Stimulated activated CD4-positive, alpha-beta T cell treated with anti-CD3 and anti-CD28 coated beads, TNF-alpha, amount 100 ng/mL, for 24 hours (primary cell): ENCODE measurements around the gene A1BG.

Source experiments
- DNase-seq, 3 experiments: peaks; one replicate each; pipeline ENCODE4 v3.0.0-alpha.2; 2020; ENCODE audit warnings: low read depth in 3 of 3

A1BG gene

DNA sequence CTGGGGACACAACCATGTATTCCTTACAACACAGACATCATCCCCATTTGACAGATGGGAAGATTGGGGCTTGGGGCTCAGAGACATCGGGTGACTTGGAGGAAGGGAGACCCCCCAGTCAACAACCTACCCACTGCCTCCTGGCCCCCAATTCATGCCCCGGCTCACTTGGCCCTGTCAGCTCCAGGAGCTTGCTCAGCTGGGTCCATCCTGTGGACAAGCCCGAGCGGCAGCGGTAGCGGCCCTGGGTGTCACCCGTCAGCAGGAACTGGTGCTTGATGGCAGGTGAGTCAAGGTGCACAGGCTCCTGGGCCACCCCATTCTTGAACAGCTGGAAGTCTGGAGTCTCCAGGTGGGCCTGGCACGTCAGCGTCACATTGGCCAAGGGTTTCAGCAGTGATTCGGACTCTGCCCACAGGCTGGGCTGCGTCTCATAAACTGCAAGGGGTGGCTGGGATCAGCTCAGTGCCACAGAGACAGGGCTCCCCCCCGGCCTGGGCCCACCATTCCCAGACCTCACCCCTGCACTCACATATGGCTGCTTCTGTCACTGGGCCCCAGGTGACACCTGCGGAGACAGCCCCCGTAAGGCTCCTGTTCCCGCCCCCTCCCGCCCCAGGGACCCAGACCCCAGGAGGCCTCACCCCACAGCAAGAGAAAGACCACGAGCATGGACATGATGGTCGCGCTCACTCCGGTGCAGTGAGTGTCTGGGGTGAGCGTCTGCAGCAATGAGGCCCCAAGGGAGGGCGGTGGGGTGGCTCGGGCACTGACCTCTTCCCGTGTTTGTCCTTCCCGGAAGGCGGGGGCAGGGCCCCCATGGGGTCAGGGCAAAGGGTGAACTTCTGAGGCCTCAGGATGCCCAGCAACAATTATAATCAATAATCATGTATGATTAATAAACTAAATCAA is at the start of gene A1BG:
Gene A1BG, minus strand, starts transcription at position 733 of the 912 bp plus-strand sequence. Its CDS starts 55 bp downstream, at position 678.
- no peak for DNase-seq

DNA sequence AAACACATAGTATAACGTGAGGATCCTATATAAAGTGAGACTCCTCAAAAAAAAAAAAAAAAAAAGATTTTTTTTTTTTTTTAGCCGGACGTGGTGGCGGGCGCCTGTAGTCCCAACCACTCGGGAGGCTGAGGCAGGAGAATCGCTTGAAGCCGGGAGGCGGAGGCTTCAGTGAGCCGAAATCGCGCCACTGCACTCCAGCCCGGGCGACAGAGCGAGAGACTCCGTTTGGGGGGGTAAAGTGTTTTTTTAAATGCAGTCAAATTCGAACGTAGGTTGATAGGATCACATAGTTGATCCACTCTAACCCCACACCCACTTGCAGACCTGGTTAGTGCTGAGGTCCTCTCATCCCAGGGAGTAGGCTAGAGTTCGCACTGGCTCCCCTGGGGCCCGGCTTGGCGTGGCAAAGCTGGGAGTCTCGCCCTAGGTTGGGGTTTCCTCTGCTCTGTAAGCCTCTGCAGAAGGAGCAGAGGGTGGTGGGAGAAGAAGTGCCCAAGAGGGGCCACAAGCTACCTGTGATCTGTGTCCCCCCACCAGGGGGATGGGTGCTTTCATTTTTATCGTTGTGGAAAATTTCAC is 48.6 kb upstream of the A1BG start:
- DNase-seq: no peak

DNA sequence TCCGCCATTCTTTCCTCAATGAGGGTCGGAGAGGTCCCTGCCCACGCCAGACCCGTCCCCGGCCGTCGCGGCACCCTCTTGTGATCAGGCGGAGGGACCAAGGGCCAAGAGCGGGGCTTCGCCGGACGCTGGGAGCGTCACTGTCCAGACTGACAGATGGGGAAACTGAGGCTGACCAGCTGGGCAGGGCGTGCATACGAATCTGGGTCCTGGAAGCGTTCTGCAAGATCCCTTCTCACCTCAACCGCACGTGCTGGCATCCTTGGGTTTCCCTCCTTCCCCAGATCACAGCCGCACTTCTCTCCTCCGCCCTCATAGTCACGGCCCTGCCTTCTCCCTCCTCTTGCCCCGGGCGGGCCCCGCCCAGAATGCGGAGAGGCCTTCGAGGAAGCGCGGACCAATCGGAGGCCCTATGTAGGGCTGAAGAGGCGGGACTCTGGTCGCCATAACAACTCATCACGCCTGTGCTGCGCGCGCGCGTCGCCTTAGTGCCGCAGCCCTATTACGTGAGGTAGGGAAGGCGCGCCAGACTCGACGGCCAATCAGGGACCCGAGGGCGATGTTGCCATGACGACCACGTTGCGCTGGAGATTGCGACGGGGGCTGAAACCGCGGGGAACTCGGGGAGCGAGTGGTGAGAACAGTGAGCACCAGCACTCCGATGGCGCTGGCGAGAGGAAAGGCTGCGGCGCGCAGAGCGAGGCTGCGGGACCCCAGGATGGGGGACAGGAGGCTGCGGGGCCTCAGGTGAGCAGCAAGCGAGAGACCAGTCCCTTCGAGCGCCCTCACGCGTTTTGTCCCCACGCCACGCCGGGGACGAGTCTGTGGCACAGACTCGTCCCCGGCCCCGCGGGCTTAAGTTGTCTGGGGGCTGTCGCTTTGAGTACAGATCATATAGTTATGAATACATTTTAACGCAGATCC is 47.9 kb upstream of the A1BG start:
- peak; percentile 98 to 99 (median 99) for DNase-seq

GRCh38 chr19:58400316-58400915 is 47.1 kb upstream of the A1BG start:
- no peak for DNase-seq

DNA sequence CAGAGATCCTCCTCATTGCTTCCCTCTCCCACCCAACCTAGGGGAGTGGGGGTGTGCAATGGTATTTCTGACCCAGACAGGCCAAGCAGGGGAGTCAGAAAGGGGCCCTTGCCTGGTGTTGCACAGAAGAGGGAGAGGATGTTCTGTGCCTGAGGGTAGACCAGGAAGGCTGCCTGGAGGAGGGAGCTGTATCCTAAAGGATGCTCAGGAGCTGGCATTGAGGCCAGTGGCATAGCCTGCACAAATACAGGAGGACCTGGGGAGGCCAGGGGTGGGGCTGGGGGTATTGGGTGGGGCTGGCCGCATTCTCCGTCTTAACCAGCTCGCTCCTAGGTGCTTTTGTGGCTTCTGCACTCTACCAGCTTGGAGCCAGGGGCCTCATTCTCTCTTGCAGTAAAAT is 46.6 kb upstream of the A1BG start:
- no peak for DNase-seq

DNA sequence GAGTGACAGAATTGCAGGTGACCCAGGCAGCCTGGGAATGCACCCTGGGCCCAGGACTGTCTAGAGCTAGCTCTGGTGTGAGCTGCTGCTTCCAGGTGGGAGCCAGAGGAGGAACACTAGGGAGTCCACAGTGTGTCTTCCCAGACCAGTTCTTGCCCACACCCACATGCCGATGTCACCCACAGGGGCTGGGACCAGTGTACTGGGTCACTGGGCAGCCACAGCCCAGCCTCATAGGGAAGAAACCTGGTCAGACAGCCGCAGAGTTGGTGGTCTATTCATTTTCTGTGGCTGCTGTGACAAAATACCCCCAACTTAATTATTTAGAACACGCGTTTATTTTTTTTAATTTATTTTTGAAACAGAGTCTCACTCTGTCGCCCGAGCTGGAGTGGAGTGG is 45.3 kb upstream of the A1BG start:
- DNase-seq: no peak

DNA sequence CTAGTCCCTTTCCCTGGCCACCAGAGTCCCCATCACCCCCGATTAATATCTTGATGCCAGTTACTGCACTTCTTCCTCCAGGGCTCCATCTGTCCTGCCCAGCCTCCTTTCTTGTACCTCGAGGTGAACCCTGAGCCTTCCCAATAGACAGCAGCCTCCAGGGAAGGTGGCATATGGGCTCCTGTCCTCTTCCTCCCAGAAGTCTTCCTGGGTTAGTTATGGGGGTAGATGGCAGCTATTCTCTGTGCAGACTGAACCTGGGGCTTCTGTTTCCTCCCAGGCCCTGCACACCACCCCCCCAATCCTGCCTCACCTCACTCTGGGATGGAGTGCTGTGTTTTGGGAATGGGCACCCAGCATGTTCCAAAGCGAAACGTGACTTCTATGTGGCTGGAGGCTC is 44.8 kb upstream of the A1BG start:
- no peak for DNase-seq

GRCh38 chr19:58397533-58398037 is 44.3 kb upstream of the A1BG start:
- no peak for DNase-seq

- DNase-seq: no peak
Measured at GRCh38 chr19:58396691-58397532, 43.6 kb upstream of the A1BG start.

DNA sequence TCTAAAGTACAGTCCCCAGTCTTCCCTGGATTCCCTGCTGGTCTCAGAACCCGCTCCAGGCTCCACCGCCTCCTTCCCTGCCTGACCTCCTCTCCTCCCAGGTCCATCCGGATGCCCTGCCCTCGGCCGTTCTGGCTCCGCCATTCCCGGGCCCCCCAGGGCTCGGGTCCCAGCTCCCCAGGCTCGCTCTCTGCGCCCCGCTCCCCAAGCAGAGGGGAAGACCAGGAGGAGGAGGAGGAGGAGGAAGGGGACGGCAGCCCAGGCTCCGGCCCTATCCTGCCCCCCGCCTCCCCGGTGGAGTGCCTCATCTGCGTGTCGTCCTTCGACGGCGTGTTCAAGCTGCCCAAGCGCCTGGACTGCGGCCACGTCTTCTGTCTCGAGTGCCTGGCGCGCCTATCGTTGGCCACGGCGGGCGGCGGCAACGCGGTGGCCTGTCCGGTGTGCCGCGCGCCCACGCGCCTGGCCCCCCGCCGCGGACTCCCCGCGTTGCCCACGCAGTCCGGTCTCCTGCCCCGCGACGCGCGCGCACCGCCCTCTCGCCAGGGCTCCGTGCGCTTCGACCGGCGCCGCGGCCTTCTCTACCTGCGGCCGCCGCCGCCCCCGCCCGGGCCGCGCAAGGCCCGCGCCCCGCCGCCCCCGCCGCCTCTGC is 42.8 kb upstream of the A1BG start:
- no peak for DNase-seq

DNA sequence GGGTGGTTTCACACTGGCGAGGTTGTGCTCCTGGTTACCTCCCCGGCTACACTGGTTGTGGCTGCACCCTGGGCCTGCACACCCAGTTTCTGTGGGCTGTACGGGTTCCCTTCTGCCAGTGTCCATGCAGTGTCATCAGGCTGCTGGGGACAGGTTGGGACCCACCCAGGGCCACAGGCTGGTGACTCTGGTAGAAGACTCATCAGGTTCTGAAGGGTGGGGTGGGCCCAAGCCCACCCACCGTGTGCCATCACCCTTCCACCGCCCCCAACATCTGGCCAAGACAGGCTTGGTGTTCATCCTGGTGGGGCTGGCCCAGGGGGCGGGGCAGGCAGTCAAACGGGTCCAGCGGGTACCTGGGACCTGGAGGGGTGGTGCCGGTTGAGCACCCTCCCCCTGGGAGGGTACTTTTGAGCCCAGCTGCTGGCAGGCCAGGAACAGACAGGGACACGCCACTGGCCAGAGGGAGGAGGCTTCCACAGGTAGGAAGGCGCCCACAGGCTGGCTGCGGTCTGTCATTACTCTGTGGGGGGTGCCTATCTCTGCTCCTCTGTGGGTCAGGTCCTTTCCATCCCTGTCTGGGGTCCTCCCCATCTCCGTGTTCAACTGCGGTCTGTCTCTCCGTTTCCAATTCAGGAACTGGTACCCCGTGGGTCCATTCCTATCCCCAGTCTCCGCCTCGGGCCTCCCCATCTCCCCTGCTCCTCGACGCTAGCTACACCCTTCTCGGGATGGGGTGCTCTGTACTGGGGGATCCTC is 42.1 kb upstream of the A1BG start, which contains the start of gene RNF225:
Gene RNF225, plus strand, starts transcription at position 437 of the 759 bp plus-strand sequence. CDS start 434 bp downstream, outside the sequence.
- no peak for DNase-seq

DNA sequence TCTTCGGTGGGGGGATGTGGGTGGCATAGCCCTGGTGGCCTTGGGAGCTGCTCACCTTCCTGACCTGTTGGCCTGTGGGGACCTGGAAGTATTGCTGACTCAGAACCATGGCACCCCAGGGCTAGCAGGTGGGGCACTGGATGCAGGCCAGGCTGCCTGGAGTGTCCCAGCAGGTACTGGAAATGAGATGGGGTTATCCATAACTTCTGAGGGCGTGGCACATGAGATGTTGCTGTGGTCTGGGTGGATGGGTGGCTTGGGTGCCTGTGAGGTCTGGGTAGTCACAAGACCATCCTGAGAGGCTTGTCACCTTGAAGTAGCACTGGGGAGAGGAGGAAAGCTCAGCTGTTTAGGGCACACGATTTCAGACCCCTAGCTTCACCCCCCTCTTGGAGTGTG is 41.5 kb upstream of the A1BG start:
- no peak for DNase-seq

GRCh38 chr19:58393725-58394033 is 40.4 kb upstream of the A1BG start:
- DNase-seq: no peak

- DNase-seq: no peak
Measured at GRCh38 chr19:58392945-58393724, 39.8 kb upstream of the A1BG start.

DNA sequence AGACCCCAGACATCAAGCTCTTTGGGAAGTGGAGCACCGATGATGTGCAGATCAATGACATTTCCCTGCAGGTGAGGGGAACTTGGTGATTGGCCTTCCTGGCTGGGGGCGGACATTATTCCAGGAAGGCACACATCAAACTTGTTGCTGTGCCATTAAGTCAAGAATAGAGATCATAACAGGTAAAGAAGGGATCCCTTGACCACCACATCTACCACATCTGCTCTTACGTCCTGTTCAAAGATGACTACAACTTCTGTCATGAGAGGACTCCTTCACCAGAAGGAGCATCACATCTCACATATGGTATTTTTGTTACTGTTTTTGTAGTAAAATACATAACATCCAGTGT is 34.9 kb upstream of the A1BG start:
- DNase-seq: no peak

- DNase-seq: no peak
Measured at GRCh38 chr19:58387338-58388174, 34.3 kb upstream of the A1BG start.

DNA sequence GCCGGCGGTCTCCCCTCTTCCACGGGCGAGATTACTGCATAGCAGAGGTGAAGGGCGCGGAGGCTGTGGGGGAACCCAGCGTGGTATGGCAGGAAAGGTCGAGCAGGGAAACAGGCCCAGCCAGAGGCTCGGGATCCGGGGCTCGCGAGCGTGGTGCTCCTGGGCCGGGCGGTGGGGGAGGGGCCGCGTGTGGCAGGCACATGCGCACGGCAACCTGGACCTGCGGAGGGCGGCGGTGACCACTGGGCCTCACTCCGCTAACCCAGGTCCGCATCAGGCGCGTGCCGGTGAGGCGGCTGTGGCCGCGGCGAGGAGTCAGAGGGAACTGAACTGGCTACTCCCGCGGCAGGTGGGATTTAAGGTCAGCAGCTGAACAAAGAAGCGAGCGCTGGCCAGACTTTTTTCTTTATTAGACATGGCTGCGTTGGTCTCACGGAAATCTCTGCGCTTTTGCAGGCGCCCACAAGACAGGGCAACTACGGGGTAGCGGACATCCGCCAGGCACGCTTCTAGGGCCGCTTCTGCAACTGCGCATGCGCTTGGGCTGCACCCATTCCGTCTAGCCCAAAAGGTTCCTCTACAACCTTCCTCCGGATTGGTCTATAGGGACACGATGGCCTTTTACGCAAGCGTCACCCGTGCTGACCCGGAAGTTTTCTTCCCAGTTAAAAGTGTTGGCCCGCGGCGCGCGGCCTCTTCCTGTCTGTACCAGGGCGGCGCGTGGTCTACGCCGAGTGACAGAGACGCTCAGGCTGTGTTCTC is 33.5 kb upstream of the A1BG start, which contains the start of gene RPS5:
Gene RPS5, plus strand, starts transcription at position 694 of the 762 bp plus-strand sequence. CDS start 869 bp downstream, outside the sequence.
- DNase-seq: peak; percentile 90 to 96 (median 93)
